ENCODE results near the gene MYO18B.

MYO18B gene

DNA sequence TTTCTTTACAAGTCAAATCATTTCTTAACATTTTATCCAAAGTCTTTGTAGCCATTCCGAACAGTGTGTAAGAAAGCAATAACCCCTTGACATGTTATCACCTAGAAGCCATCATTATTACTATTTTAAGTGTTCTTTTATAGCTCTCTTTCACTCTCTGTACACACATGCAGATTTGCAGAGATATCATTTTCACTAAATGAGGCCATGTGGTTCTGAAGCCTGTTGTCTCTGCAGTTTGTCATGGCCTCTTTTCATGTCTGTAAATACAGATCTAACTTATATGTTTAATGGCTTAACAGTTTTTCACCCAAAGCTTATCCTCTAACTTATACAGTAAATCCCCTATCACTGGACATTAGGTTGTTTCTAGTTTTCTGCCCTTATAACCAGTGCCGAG is 166.8 kb downstream of the MYO18B start:
- no peak for DNase-seq
- H3K27ac ChIP-seq, result no peak overlapping the region
- H3K36me3 ChIP-seq, result no peaks in the 10 kb centered on the region
- no peak overlapping the region for H3K4me3 ChIP-seq
- no peaks in the 10 kb centered on the region for H3K27me3 ChIP-seq
- no peaks in the 10 kb centered on the region for H3K4me1 ChIP-seq
- intact Hi-C loops (cut with DNase I; ENCODE audit: low total_unique reads), result no loop called here
- TF ChIP-seq, protein P1, sequence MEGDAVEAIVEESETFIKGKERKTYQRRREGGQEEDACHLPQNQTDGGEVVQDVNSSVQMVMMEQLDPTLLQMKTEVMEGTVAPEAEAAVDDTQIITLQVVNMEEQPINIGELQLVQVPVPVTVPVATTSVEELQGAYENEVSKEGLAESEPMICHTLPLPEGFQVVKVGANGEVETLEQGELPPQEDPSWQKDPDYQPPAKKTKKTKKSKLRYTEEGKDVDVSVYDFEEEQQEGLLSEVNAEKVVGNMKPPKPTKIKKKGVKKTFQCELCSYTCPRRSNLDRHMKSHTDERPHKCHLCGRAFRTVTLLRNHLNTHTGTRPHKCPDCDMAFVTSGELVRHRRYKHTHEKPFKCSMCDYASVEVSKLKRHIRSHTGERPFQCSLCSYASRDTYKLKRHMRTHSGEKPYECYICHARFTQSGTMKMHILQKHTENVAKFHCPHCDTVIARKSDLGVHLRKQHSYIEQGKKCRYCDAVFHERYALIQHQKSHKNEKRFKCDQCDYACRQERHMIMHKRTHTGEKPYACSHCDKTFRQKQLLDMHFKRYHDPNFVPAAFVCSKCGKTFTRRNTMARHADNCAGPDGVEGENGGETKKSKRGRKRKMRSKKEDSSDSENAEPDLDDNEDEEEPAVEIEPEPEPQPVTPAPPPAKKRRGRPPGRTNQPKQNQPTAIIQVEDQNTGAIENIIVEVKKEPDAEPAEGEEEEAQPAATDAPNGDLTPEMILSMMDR (IDR thresholded peaks at IDR 0.05), result no peak
- H3K9me3 ChIP-seq, result no peaks in the 10 kb centered on the region

DNA sequence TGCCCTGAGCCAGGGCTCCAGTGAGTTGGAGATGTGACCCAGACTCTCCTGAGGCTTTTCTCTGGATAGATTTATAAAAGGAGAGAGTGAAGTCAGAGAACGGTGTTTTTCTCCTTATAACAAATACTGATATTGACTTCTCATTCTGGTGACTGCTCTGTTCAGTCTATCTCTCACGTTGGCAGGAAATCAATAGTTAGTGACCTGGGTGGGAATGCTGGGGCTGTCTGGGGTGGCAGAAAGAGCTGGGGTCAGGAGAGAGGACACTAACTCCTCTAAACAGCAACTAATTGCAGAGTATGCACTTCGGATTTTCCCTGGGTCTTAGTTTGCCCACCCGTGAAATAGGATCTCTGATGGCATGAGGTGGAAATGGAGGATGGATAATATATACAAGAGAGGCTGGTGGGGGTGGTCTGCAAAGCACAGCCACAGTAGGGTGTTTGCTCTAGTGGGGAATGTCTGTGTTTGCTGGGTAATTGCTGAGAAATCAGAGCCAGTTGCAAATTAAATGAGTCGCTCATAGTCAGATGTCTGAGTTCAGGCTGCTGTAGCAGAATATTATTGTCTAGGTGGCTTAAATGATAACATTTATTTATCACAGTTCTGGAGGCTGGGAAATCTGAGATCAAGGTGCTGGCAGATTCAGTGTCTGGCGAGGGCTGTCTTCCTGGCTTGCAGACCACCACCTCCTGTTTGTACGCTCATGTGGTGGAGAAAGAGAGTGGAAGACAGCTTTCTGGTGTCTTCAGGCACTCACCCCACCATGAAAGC is 167.8 kb downstream of the MYO18B start:
- Histone ChIP-seq H3K27me3 (no peaks in the 10 kb centered on the region), H3K4me3 (no peak overlapping the region), H3K27ac (no peak overlapping the region), H3K4me1 (no peaks in the 10 kb centered on the region), H3K36me3 (no peaks in the 10 kb centered on the region), H3K9me3 (no peaks in the 10 kb centered on the region)
- no peak for DNase-seq
- TF ChIP-seq, protein P1 (IDR thresholded peaks at IDR 0.05), result no peak
- intact Hi-C loops (cut with DNase I; ENCODE audit: low total_unique reads), result no loop called here

DNA sequence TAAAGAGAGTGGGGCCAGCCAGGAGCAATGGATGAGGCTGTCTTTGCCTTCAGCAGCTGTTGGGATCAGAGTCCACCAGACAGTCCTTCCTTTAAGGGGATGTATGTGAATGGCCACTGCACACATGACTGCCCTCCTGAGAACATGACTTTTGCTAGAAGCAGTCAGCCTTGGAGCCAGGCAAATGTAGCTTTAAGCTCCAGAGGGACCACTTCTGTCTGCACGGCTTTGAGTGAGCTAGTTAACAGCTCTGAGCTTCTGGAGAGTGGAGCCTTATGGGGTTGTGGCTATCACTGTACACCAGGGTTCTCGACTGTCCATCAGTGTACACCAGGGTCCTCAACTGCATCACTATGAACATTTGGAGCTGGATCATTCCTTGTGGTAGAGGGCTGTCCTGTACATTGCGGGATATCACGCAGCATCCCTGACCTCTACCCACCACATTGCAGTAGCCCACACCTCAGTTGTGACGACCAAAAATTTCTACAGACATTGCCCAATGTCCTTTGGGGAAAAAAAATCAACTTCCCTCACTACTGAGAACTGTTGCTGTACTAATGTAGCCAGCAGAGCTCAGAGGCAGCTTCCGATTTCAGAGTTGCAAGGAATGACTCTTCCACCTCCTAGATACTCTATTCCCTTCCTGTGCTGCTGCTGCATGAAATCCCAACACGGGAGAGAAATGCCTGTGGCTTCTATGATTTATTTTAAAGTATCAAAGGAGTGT is 169.4 kb downstream of the MYO18B start:
- TF ChIP-seq, protein P1 (IDR thresholded peaks at IDR 0.05), result no peak
- intact Hi-C loops (cut with DNase I; ENCODE audit: low total_unique reads), result no loop called here
- no peaks in the 10 kb centered on the region for H3K4me1 ChIP-seq
- H3K27me3 ChIP-seq, result no peaks in the 10 kb centered on the region
- H3K4me3 ChIP-seq, result no peak overlapping the region
- H3K9me3 ChIP-seq, result no peaks in the 10 kb centered on the region
- no peak for DNase-seq
- no peaks in the 10 kb centered on the region for H3K36me3 ChIP-seq
- H3K27ac ChIP-seq, result no peak overlapping the region

DNA sequence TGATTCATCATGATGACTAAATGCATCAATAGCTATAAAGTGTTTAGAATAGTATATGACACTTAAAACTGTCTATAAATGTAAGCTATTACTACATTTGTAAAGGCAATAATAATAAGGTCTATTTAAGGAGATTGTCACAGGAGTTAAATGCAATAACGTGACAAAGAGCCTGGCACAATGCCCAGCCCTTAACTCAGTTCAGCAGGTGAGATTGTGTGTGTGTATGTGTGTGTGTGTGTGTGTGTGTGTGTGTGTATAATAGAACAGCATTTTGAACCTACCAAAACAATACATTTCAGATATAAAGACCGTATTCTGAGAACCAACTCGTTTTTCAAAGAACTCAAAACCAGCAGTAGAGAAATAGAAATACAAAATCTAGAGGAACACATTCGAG is 177.5 kb downstream of the MYO18B start:
- no peaks in the 10 kb centered on the region for H3K27me3 ChIP-seq
- no peaks in the 10 kb centered on the region for H3K9me3 ChIP-seq
- TF ChIP-seq, protein P1 (IDR thresholded peaks at IDR 0.05), result no peak
- H3K4me1 ChIP-seq, result no peaks in the 10 kb centered on the region
- intact Hi-C loops (cut with DNase I; ENCODE audit: low total_unique reads), result no loop called here
- H3K27ac ChIP-seq, result no peak overlapping the region
- H3K36me3 ChIP-seq, result no peaks in the 10 kb centered on the region
- H3K4me3 ChIP-seq, result no peak overlapping the region
- no peak for DNase-seq

DNA sequence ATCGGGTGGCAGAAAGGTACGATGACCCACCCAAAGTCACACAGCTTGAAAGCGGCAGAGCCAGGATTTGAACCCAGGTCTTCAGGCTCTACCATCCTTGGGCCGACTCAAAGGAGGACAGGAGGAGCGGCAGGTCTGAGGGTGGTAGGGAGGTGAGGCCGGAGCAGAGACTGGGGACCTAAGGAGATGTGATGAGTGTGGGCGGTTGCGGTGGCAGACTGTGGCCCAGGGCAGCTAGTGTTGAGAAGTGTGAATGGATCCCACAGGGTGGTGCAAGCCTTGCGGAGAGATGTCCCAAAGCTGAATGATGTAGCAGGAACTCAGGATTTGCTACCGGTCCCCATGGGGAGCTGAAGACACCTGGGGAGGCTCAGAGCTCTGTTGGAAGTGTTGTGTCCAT is 180.2 kb downstream of the MYO18B start:
- Histone ChIP-seq H3K27me3 (no peaks in the 10 kb centered on the region), H3K36me3 (no peaks in the 10 kb centered on the region), H3K9me3 (no peaks in the 10 kb centered on the region), H3K4me3 (no peak overlapping the region), H3K4me1 (no peaks in the 10 kb centered on the region), H3K27ac (no peak overlapping the region)
- no peak for DNase-seq
- TF ChIP-seq, protein P1 (IDR thresholded peaks at IDR 0.05), result no peak
- intact Hi-C loops (cut with DNase I; ENCODE audit: low total_unique reads), result no loop called here

Measured in tibial artery (tissue), 4 donors.